T-helper 1 cell treated with Interleukin-12 subunit alpha and Interleukin-12 subunit beta and Interleukin-4 antibody, amounts not matched to agents 30 μg/mL and 1 μg/mL, for 36 hours (primary cell): ENCODE measurements around the gene IGFBP2.

Experiments used
- H3K27ac Mint-ChIP-seq: one replicate; pipeline ENCODE4 v1.8.0; 2021; ENCODE audit warnings: mild to moderate bottlenecking, mixed read lengths
- H3K27me3 Mint-ChIP-seq: one replicate; pipeline ENCODE4 v1.8.0; 2021; ENCODE audit warnings: low read depth, mixed read lengths
- H3K36me3 Mint-ChIP-seq: one replicate; pipeline ENCODE4 v1.8.0; 2021; ENCODE audit warnings: low read depth, mixed read lengths
- H3K4me1 Mint-ChIP-seq: one replicate; pipeline ENCODE4 v1.8.0; 2021; ENCODE audit warnings: low read depth, mixed read lengths
- H3K4me3 Mint-ChIP-seq: one replicate; pipeline ENCODE4 v1.8.0; 2021; ENCODE audit warnings: mild to moderate bottlenecking, moderate library complexity, mixed read lengths
- H3K9me3 Mint-ChIP-seq: one replicate; pipeline ENCODE4 v1.8.0; 2021; ENCODE audit warnings: mixed read lengths

IGFBP2 gene

GRCh38 chr2:216687111-216687510 lies 53.9 kb downstream of the IGFBP2 start:
- no peak overlapping the region for H3K4me3 Mint-ChIP-seq
- H3K27me3 Mint-ChIP-seq = peaks cover 53% of the 10 kb centered on the region
- no peaks in the 10 kb centered on the region for H3K9me3 Mint-ChIP-seq

GRCh38 chr2:216687646-216688045 lies 54.4 kb downstream of the IGFBP2 start:
- H3K27me3 Mint-ChIP-seq = peaks cover 59% of the 10 kb centered on the region
- no peaks in the 10 kb centered on the region for H3K9me3 Mint-ChIP-seq
- H3K4me1 Mint-ChIP-seq = peaks cover 14% of the 10 kb centered on the region
- H3K36me3 Mint-ChIP-seq = no peaks in the 10 kb centered on the region
- no peak overlapping the region for H3K27ac Mint-ChIP-seq
- no peak overlapping the region for H3K4me3 Mint-ChIP-seq

More at GRCh38 chr2:216687111-216687510, 53.9 kb downstream of the IGFBP2 start:
- H3K27ac Mint-ChIP-seq = no peak overlapping the region
- no peaks in the 10 kb centered on the region for H3K36me3 Mint-ChIP-seq
- peaks cover 10% of the 10 kb centered on the region for H3K4me1 Mint-ChIP-seq

GRCh38 chr2:216688731-216689340 lies 55.6 kb downstream of the IGFBP2 start:
- H3K4me1 Mint-ChIP-seq = peaks cover 22% of the 10 kb centered on the region
- peaks cover 61% of the 10 kb centered on the region for H3K27me3 Mint-ChIP-seq
- no peak overlapping the region for H3K4me3 Mint-ChIP-seq
- H3K36me3 Mint-ChIP-seq = no peaks in the 10 kb centered on the region
- H3K9me3 Mint-ChIP-seq = no peaks in the 10 kb centered on the region
- no peak overlapping the region for H3K27ac Mint-ChIP-seq

GRCh38 chr2:216689397-216689796 lies 56.2 kb downstream of the IGFBP2 start:
- Mint-ChIP-seq H3K4me1 (peaks cover 24% of the 10 kb centered on the region), H3K4me3 (no peak overlapping the region), H3K9me3 (no peaks in the 10 kb centered on the region), H3K27ac (no peak overlapping the region), H3K27me3 (peaks cover 55% of the 10 kb centered on the region), H3K36me3 (no peaks in the 10 kb centered on the region)

- Mint-ChIP-seq H3K27me3 (peaks cover 49% of the 10 kb centered on the region), H3K27ac (no peak overlapping the region), H3K9me3 (no peaks in the 10 kb centered on the region), H3K4me3 (no peak overlapping the region), H3K36me3 (no peaks in the 10 kb centered on the region), H3K4me1 (peaks cover 24% of the 10 kb centered on the region)
Measured at GRCh38 chr2:216690456-216690852, 57.2 kb downstream of the IGFBP2 start.

GRCh38 chr2:216690853-216691741 lies 57.9 kb downstream of the IGFBP2 start:
- Mint-ChIP-seq H3K9me3 (no peaks in the 10 kb centered on the region), H3K4me1 (peaks cover 24% of the 10 kb centered on the region), H3K27ac (peak overlapping the region; percentile 72), H3K4me3 (peak overlapping the region; percentile 64), H3K27me3 (peaks cover 44% of the 10 kb centered on the region), H3K36me3 (no peaks in the 10 kb centered on the region)

- Mint-ChIP-seq H3K27me3 (peaks cover 41% of the 10 kb centered on the region), H3K36me3 (no peaks in the 10 kb centered on the region), H3K4me3 (peak overlapping the region; percentile 85), H3K9me3 (no peaks in the 10 kb centered on the region), H3K4me1 (peaks cover 26% of the 10 kb centered on the region), H3K27ac (peak overlapping the region; percentile 76)
Measured at GRCh38 chr2:216692636-216693413, 59.6 kb downstream of the IGFBP2 start.

- H3K27ac Mint-ChIP-seq = no peak overlapping the region
- H3K4me3 Mint-ChIP-seq = peak overlapping the region; percentile 72
- no peaks in the 10 kb centered on the region for H3K9me3 Mint-ChIP-seq
- H3K4me1 Mint-ChIP-seq = peaks cover 26% of the 10 kb centered on the region
- H3K27me3 Mint-ChIP-seq = peaks cover 39% of the 10 kb centered on the region
- no peaks in the 10 kb centered on the region for H3K36me3 Mint-ChIP-seq
Measured at GRCh38 chr2:216693414-216694080, 60.3 kb downstream of the IGFBP2 start.

- H3K9me3 Mint-ChIP-seq = no peaks in the 10 kb centered on the region
- peaks cover 26% of the 10 kb centered on the region for H3K4me1 Mint-ChIP-seq
- H3K27ac Mint-ChIP-seq = no peak overlapping the region
- peaks cover 34% of the 10 kb centered on the region for H3K27me3 Mint-ChIP-seq
- H3K36me3 Mint-ChIP-seq = no peaks in the 10 kb centered on the region
- H3K4me3 Mint-ChIP-seq = peak overlapping the region; percentile 72
Measured at GRCh38 chr2:216694082-216694825, 61.0 kb downstream of the IGFBP2 start.

- Mint-ChIP-seq H3K27me3 (peaks cover 29% of the 10 kb centered on the region), H3K4me1 (peaks cover 26% of the 10 kb centered on the region), H3K36me3 (no peaks in the 10 kb centered on the region), H3K9me3 (no peaks in the 10 kb centered on the region), H3K4me3 (peak overlapping the region; percentile 35), H3K27ac (no peak overlapping the region)
Measured at GRCh38 chr2:216694826-216695217, 61.6 kb downstream of the IGFBP2 start.

- Mint-ChIP-seq H3K9me3 (no peaks in the 10 kb centered on the region), H3K4me3 (peak within 1 kb of the TSS; percentile 35), H3K27me3 (peaks cover 25% of the 10 kb centered on the region), H3K27ac (no peak within 1 kb of the TSS), H3K36me3 (no peaks in the 10 kb centered on the region), H3K4me1 (peaks cover 26% of the 10 kb centered on the region)
Measured at GRCh38 chr2:216695401-216695821, 62.2 kb downstream of the IGFBP2 start, which contains the start of gene IGFBP5. IGFBP5 (minus strand) TSS chr2:216695549; CDS start chr2:216694775, 774 bp downstream.

- Mint-ChIP-seq H3K27ac (no peak overlapping the region), H3K4me3 (no peak overlapping the region), H3K36me3 (no peaks in the 10 kb centered on the region), H3K27me3 (peaks cover 17% of the 10 kb centered on the region), H3K4me1 (peaks cover 23% of the 10 kb centered on the region), H3K9me3 (no peaks in the 10 kb centered on the region)
Measured at GRCh38 chr2:216696321-216696720, 63.1 kb downstream of the IGFBP2 start.

GRCh38 chr2:216696751-216697560 lies 63.7 kb downstream of the IGFBP2 start:
- Mint-ChIP-seq H3K27me3 (peaks cover 15% of the 10 kb centered on the region), H3K36me3 (no peaks in the 10 kb centered on the region), H3K9me3 (no peaks in the 10 kb centered on the region), H3K27ac (no peak overlapping the region), H3K4me1 (peaks cover 19% of the 10 kb centered on the region), H3K4me3 (no peak overlapping the region)
